ENCODE results near the gene MRNIP.

GRCh38 chr5:179833056-179833708 lies 25.4 kb downstream of the MRNIP start:
- TF ChIP-seq CTCF (IDR thresholded peaks at IDR 0.05; ENCODE audit: low read depth, low read length, poor library complexity, severe bottlenecking) (no peak), EZH2phosphoT487 (IDR thresholded peaks at IDR 0.05; ENCODE audit: borderline replicate concordance, low read length) (no peak)
